T-helper 2 cell (primary cell): ENCODE results near the gene KNG1.
"Not testable (repeated sequence)": the region's sequence is repeated elsewhere in the genome, so short reads cannot be mapped to it uniquely, and the experiment has no call there.

Source experiments
- DNase-seq, 5 experiments: peaks; one replicate each; pipeline versions ENCODE4 v3.0.0 to v3.0.0-alpha.2; 2012 to 2022

KNG1 gene

DNA sequence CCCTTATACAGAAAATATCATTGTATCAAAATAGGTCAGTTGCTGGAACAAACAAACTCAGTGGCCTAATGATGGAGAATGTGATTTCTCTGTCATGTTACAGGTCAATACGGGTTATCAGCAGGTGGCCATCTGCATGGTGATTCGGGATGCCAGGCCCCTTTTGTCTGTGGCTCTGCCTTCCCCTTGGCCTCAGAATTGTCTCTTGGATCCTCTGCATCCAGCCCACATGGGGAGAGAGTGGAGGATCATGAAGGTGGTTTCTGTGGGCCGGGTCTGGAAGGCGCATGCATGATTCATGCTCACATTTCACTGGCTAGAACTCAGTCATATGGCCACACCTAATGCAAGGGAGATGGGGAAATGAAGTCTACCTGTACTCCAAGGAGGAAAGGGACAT, 6.5 kb upstream of the KNG1 start:
- not testable (repeated sequence) for DNase-seq

GRCh38 chr3:186713499-186713898, 3.7 kb upstream of the KNG1 start:
- DNase-seq = no peak

GRCh38 chr3:186719945-186720739, 3.0 kb downstream of the KNG1 start:
- DNase-seq = no peak

DNA sequence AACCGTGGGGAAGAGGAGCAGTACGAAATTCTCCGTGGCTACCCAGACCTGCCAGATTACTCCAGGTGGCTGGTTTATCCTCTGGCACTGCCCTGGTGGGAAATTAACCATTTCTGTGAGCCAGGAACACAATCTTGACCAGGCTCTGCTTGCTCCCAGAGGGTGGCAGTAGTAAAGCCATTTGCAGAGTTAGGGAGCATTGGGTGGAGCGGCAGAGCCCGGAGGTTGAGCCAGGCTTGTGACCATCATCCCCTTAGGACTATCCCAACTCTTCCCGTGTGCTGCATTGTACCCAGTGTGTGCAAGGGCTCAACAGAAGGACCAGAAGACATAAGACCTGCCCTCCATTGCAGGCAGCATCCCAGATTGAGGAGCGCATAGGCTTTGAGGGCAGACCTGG, 5.3 kb downstream of the KNG1 start:
- no peak for DNase-seq

DNA sequence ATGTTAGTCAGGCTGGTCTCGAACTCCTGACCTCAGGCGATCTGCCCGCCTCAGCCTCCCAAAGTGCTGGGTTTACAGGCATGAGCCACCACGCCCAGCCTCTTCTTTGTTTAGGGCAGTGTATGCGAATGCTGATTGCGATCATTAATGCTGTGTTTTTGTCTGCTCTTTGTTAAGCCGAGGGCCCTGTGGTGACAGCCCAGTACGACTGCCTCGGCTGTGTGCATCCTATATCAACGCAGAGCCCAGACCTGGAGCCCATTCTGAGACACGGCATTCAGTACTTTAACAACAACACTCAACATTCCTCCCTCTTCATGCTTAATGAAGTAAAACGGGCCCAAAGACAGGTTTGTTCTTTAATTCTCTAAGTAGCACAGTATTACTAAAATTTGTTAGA, 7.8 kb downstream of the KNG1 start:
- DNase-seq = no peak

DNA sequence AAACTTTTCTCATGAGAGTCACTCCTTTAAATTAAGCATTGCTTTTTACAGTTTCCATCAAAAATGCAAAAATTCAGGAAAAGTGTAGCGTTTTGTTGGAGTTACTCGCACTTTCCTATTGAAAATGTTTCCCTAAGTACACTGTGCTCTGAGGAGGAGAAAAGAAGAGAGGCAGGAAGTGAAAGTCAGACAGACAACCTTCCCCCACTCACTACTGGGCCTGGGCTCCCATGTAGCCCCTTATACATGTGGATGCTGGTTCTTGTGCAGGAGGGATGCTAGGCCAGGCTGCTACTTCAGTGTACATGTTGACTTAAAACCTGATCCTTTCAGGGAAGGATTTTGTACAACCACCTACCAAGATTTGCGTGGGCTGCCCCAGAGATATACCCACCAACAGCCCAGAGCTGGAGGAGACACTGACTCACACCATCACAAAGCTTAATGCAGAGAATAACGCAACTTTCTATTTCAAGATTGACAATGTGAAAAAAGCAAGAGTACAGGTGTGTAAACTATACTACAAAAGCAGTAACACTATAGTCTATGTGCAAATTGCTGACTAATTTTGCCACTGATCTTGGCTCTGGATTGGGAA, 15.1 kb downstream of the KNG1 start:
- no peak for DNase-seq

DNA sequence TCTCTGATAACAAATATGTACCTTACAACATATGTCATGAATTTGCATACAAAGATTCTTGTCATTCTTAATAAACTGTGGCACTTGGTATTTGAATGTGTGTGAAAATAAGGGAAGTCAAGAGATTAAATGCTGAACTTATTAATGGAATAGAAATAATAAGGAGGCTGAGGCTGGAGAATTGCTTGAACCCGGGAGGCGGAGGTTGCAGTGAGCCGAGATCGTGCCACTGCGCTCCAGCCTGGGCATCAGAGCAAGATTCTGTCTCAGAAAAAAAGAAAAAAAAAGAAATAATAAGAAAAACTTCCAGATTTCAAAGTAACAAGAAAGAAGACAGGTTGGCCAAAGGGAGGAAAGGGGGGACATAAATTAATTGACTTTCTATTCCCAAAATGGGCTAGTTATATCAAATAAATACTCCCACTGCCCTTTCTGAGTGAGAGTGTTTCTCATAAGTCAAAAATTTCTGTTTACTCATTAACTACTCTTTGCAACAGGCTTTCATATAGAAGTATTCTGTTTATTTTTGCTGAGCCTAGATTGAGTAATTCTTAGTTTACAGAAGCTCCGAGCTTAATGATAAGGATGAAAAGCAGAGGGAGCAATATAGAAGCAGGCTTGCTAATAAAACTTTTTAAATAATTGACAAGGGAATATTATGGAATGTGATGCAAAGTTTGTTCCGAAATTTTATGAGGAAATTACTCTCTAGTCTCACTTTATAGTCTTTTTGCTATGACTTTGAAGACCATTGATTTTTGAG, 25.6 kb downstream of the KNG1 start:
- DNase-seq = no peak

DNA sequence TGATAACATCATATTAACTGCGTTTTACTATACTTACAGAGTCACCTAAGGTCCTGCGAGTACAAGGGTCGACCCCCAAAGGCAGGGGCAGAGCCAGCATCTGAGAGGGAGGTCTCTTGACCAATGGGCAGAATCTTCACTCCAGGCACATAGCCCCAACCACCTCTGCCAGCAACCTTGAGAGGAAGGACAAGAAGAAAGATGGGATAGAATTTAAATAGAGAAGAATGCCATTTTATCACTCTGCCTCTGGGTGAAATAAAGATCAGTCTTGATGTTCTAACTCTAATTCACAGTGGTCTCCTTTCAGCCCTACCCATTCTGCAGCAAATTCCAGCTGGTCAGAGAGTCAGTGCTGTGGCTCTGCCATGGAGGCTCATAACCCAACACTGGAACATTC, 26.5 kb downstream of the KNG1 start:
- DNase-seq = no peak

GRCh38 chr3:186746008-186746407, 28.8 kb downstream of the KNG1 start:
- DNase-seq = peak in 1 of 5 experiments; percentile 5

- DNase-seq = no peak
These were observed 33.2 kb downstream of the KNG1 start for GRCh38 chr3:186750316-186750715.

- no peak for DNase-seq
These were observed 34.3 kb downstream of the KNG1 start for GRCh38 chr3:186751480-186751879.

DNA sequence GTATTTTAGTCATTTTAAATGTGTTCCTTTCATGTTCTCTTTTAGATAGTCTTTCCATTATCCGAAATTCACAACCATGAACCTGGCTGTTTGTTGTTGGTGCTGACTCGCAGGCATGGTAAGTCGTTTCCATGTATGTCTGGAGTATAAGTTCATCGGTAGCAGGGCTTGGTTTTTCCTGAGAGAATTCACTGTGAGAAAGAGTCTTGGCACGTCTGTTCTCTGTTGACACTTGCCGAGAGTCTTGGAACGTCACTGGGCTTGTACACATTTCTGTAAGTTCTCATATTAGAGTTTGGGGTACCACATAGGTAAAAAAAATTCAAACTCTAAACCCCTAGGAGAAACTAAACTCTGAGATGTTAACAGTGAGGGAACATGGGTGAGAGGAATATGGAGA, 36.8 kb downstream of the KNG1 start:
- DNase-seq = no peak

- DNase-seq = no peak
These were observed 37.7 kb downstream of the KNG1 start for GRCh38 chr3:186754871-186755270.

DNA sequence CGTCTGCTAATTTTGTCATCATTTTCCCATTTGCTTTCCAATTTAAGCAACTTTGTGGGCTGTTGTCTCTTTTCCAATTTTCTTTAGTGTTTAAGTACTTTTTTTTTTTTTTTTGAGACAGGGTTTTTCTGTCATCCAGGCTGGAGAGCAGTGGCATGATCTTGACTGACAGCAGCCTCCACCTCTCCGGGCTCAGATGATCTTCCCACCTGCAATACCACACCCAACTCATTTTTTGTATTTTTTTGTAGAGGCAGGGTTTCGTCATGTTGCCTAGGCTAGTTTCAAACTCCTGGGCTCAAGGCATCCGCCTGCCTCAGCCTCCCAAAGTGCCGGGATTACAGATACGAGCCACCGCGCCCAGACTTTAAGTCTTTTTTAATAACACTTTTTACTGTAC, 40.1 kb downstream of the KNG1 start:
- no peak for DNase-seq

- no peak for DNase-seq
These were observed 40.6 kb downstream of the KNG1 start for GRCh38 chr3:186757686-186758220.

- DNase-seq = no peak
These were observed 42.2 kb downstream of the KNG1 start for GRCh38 chr3:186759231-186759930.

DNA sequence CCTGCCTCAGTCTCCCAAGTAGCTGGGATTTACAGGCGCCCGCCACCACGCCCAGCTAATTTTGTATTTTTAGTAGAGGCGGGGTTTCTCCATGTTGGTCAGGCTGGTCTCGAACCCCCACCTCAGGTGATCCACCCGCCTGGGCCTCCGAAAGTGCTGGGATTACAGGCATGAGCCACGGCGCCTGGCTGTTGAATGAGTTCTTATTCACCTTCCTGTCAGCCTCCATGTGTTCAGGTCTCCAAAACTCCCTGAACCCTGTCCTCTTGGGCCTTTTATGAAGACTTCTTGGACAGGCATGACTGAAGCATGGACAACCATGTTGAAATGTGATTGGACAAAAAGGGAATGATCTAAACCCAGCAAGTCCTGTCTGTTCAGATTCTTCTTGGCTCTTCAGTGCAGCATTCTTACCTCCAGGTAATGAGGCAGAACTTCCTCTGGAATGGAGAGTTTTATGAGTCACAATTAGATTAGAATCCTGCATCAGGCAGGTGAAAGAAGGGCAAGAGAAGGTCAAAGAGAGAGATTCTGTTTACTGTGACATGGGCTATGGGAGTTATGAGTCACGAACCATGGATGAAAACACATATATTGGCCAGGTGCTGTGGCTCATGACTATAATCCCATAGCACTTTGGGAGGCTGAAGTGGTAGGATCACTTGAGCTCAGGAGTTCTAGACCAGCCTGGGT, 43.1 kb downstream of the KNG1 start:
- DNase-seq = no peak

DNA sequence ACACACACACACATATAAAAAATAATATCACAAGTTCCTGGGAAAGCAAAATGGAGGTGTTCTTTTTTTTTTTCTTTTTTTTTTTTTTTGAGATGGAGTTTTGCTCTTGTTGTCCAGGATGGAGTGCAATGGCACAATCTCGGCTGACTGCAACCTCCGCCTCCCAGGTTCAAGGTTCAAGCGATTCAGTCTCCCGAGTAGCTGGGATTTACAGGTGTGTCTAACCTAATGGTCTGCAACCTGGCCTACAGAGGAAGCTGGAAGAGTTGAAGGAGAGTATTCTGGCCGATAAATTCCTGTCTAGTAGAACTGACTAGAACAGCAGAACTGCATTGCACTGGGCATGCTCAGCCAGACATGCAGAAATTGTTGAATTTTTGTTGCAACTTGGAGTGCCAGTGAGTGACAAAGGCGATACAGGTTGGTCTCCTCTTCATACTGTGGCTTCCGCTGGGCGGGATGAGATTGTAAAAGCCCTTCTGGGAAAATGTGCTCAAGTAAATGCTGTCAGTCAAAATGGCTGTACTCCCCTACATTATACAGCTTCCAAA, 43.8 kb downstream of the KNG1 start:
- no peak for DNase-seq

DNA sequence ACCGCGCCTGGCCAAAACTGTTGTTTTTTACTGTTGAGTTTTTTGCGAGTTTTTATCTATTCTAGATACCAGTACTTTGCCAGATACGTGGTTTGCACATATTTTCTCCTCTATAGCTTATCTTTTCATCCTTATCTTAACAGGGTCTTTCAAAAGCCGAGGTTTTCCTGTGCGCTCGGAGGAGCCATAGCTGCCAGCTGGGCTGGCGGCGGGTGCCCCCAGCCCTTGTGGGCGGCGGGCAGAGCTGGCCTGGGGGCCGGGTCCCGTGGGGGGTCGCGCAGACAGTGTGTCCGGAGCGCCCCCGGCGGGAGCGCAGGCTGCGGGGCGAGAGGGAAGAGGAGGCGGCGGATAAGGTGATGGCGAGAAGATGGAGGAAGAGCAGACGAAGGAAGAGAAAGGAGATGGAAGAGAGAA, 55.1 kb downstream of the KNG1 start:
- DNase-seq = peak in 1 of 5 experiments; percentile 62

- DNase-seq = peak; percentile 25 to 79 (median 39)
These were observed 55.7 kb downstream of the KNG1 start for GRCh38 chr3:186772701-186773417.

DNA sequence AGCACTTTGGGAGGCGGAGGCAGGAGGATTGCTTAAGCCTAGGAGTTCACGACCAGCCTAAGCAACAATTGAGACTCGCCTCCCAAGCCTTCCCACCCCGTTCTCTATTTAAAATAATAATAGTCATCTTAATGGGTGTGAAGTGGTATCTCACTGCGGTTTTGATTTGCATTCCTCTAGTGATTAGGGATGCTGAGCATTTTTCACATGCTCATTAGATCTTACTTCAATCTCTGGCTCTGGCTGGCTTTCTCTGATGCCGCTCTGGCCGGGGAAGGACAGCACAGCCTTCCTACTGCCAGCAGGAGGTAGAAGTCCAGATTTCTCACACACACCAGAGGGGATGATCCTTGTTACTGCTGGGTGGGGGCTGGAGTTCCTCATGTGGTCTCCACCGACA, 58.8 kb downstream of the KNG1 start:
- DNase-seq = no peak
